ENCODE measurements around the gene KIFAP3.
"Not testable (repeated sequence)": the region's sequence is repeated elsewhere in the genome, so short reads cannot be mapped to it uniquely, and the experiment has no call there.

The KIFAP3 gene

GRCh38 chr1:170074250-170075157 lies at the start of gene KIFAP3:
Gene KIFAP3 (minus strand): TSS chr1:170074695. CDS start chr1:170074467, 228 bp downstream.
- DNase-seq, result peak; percentile 84

- DNase-seq, result no peak
Observed at GRCh38 chr1:170122366-170122765, 47.9 kb upstream of the KIFAP3 start.

- DNase-seq, result no peak
Observed at GRCh38 chr1:170114906-170115305, 40.4 kb upstream of the KIFAP3 start.

- DNase-seq, result not testable (repeated sequence)
Observed at GRCh38 chr1:170113140-170113539, 38.6 kb upstream of the KIFAP3 start.

DNA sequence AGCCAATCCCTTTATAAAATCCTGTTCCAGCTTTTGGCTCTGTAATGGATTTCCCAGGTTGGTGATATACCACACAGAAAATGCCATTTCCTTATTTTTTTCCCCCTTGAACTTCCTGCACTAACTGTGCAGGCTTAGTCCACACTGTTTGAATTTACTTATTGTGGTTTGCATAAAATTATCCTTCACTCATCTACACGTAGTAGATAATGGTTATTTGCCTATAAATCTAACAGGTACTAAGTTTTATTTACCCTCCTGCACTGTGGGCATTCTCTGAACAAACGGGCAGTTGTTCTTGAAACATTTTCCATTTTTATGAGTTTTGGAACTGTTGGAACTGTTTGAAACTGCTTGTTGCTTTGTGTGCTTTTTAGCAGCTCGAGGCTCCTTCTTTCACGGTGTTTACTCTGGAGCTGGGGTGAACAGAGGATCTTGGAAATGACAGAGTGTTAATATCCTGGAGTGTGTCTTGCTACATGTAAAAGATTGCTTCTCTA lies 23.0 kb upstream of the KIFAP3 start:
- no peak for DNase-seq

DNA sequence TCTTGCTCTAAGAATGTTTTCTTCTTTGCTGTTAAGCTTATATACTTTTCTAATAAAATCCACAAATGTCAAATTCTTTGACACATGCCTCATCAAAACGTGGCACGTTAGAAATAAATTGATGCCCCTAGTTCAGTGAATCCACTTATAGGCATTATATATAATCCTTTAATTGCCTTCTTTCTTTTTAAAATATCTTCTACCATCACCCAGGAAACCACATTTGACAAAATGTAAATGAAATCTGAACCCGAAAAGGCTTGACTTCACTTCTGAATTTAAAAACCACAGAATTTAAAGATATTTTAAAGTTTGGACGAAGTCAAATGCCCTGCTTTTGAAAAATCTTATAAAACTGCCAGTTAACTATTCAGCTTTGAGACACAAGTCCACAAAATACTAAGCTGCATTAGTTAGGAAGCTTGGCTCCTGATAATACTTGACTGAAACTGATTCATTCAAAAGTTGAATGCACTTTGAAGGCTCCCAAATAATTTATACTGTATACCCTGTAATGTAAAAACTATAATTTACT lies 22.4 kb upstream of the KIFAP3 start:
- no peak for DNase-seq

DNA sequence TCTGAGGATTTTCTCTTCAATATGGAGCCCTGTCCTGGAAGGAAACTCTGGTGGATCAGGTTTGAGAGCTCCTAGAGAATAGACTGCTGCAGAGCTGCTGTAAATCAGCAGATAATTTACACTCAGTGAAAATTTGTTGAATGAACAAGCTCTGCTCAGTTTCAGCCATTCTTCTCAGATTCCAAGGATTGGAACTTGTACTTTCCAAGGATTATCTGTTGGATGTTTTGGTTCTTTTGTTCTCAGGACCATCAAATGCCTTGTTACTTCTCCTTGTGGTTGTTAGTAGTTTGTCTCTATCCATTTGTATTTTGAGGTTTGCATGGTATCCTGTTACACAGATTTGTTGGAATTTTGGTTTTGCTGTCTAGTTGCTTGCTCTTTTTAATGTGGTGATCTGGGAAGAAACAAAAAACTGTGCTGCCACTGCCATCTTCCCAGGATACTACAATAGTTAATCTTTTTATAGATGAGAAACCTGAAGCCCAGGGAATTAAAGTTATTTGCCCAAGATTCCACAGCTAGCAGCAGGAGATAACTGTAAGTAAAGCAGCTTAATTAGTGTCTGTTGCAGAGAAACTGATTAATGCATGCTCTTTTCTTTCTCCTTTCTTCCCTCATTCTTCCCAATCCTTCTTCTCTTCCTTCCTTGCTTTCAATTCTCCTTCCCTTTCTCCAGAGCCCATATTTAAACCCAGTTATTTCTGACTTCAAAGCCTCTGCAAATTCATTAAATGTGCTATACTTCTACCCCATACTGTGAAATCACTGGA lies 21.7 kb upstream of the KIFAP3 start:
- no peak for DNase-seq

DNA sequence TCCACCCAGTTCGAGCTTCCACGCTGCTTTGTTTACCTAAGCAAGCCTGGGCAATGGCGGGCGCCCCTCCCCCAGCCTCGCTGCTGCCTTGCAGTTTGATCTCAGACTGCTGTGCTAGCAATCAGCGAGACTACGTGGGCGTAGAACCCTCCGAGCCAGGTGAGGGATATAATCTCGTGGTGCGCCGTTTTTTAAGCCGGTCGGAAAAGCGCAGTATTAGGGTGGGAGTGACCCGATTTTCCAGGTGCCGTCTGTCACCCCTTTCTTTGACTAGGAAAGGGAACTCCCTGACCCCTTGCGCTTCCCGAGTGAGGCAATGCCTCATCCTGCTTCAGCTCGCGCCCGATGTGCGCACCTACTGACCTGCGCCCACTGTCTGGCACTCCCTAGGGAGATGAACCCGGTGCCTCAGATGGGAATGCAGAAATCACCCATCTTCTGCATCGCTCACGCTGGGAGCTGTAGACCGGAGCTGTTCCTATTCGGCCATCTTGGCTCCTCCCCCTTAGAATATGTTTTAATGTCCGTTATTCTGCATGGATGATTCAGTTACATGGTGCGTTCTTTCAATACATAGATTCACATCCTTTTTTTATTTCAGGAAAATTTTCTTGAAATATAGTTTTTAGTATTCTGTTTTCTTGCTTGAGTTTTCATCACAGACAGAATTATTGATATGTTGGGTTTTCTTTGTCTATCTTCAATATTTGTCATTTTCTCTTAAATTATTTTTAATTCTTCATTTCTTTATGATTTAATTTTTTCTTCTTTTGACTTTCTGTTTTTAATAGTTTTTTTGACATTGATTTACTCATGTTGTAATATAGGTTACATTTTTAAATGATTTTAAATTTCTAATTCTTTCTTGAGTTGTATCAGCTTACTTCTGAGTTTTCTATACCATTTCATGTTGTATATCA lies 20.5 kb upstream of the KIFAP3 start:
- DNase-seq, result not testable (repeated sequence)

GRCh38 chr1:170086399-170087032 lies 12.0 kb upstream of the KIFAP3 start:
- DNase-seq, result no peak

DNA sequence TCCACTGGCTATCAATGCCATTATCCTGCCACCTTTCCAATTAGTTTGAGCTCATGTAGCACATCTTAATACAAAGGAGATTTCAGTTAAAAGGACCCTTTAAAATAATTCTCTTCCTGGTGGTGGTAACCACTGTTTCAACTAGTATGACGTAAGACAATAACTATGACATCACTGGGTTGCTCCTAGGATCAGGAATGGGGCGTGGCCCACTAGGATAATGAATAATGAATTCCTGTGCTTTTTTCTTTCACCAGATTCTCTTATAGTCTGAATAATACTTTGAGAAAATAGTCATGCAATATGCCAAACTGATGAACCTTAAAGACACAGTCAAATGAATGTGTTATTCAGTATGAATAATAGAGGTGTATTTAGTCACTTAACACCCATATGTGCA lies 10.6 kb upstream of the KIFAP3 start:
- DNase-seq, result no peak

DNA sequence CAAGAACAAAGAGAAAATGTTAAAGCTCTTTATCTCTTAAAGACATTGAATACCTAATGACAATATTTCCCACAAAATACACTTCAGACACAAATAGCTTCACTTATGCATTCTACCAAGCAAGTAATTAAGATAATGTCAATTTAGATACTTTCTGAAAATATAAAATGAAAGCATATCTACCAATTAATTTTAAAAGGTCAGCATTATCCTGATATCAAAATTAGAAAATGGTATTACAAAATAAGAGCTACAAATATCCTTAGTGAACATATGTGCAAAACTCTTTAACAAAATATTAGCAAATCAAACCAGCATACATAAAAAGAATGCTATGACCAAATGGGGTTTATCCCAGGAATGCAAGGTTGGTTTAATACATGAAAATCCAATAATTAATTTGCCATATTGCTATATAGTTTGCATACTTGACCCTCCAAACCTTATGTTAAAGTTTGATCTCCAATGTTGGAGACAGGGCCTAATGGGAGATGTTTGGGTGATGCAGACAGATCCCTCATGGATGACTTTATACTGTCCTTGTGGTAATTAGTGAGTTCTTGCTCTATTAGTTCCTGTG lies 4.2 kb upstream of the KIFAP3 start:
- no peak for DNase-seq

DNA sequence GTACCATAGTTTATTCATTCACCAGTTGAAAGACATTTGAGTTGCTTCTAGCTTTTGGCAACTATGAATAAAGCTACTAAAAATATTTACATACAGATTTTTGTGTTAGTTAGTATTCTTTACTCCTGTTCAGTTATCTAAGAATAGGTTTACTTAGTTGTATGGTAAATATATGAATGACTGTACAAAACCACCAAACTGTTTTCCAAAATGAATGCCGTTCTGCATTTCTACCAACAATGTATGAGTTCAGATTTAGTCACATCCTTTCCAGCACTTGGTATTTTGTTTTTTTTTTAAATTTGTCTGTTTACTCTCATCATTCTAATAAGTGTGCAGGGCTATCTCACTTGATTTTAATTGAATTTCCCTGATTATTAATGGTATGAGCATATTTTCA lies 3.4 kb upstream of the KIFAP3 start:
- no peak for DNase-seq

DNA sequence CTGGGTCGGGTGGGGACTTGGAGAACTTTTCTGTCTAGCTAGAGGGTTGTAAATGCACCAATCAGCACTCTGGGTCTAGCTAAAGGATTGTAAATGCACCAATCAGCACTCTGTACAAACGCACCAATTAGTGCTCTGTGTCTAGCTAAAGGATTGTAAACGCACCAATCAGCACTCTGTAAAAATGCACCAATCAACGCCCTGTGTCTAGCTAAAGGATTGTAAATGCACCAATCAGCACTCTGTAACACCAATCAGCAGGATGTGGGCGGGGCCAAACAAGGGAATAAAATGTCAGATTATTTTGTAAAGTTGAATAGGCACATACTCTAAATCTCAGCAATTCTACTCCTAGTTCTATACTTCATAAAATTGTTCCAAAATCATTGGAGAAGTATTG lies 2.5 kb upstream of the KIFAP3 start:
- DNase-seq, result not testable (repeated sequence)

- no peak for DNase-seq
Observed at GRCh38 chr1:170076199-170076598, 1.7 kb upstream of the KIFAP3 start.

DNA sequence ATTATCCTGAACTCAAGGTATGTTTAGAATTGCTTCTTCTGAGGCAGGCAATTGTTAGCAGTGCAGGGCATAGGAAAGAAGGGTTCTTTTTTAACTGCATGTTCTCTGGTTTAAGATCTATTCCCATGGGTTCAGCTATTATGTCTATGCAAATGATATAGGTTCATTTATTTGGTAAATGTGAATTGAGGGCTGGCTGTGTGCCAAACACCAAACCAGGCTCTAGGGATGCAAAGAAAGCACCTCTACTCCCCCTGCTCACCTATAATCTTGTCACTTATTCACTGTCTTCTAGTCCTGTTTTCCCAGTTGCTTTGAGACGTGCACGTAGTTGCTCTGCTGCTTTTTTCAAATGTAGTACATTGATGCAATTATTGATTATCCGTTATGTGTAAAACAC lies 691 bp upstream of the KIFAP3 start:
- no peak for DNase-seq

DNA sequence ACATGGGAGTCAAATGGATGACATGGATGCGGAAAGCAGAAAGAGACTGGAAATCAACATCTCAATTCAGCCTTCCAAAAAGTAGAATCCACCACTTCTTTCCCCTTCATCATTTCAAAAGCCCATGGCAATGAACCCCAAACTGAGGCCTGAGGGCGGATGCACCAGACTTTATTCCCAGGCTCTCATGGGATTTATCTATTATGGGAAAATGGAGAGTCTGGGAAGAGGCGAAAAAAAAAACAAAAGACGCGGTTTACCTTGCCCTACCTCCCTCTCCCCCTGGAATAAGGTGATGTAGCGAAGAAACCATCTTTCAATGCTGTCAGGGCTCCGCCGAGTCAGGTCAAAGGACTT lies 624 bp downstream of the KIFAP3 start:
- no peak for DNase-seq

DNA sequence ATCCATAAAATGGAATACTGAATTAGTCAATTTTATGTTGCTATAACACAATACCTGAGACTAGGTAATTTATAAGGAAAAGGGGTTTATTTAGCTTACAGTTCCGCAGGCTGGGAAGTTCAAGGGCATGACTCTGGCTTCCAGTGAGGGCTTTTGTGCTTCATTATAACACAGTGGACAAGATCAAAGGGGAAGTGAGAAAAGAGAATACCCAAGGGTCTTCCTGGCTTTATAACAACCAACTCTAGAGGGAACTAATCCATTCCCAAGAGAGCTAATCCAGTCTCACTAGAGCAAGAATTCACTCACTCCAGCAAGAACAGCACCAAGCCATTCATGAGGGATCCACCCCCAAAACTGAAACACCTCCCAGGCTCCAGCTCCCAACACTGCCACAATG lies 3.1 kb downstream of the KIFAP3 start:
- DNase-seq, result no peak

- DNase-seq, result no peak
Observed at GRCh38 chr1:170068923-170069322, 5.6 kb downstream of the KIFAP3 start.

GRCh38 chr1:170067253-170067819 lies 7.2 kb downstream of the KIFAP3 start:
- no peak for DNase-seq

DNA sequence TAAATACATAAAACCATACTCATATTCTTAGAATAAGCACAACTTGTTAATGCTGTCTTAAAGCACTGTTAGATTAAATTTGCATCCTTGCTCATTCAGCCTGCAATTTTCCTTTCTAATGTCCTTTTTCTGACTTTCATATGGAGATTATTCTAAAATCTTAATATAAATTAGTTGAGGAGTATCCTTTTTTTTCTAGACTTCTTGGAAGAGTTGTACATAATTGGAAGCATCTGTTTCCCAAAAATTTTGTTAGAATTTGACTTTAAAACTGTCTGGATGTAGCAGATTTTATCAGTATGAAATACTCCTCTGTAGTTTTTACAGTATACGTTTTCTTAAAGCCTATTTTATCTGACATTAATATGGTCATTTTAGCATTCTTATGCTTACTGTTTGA lies 9.7 kb downstream of the KIFAP3 start:
- no peak for DNase-seq

- no peak for DNase-seq
Observed at GRCh38 chr1:170063109-170063826, 11.2 kb downstream of the KIFAP3 start.
